Prostate gland (tissue), 2 donors: ENCODE results near the gene DAB1. TPM values are rescaled to one million over a fixed set of nuclear protein-coding genes. Genes with fewer than 3 reads are reported as not detected.

Experiments
- DNase-seq: peaks from one replicate; pipeline ENCODE4 v3.0.0-alpha.2; 2019; ENCODE audit warnings: low spot score
- H3K27ac ChIP-seq, 2 donors: fragments of 200-600 bp; sonication (generic); 2 replicates each; pipeline ENCODE4 v1.5.1; 2017 to 2019
- H3K27me3 ChIP-seq: fragments of 200-600 bp; sonication (generic); replicated peaks from 2 replicates; pipeline ENCODE4 v1.5.1; 2019; ENCODE audit not compliant: insufficient read depth
- H3K36me3 ChIP-seq, 2 donors: fragments of 200-600 bp; sonication (generic); 1 replicate in 1 of 2; 2 replicates in 1 of 2; pipeline versions ENCODE4 v1.5.1 to v1.8.1; 2017 to 2019
- H3K4me1 ChIP-seq: fragments of 200-600 bp; sonication (generic); replicated peaks from 2 replicates; pipeline ENCODE4 v1.5.1; 2019
- H3K4me3 ChIP-seq, 2 donors: fragments of 200-600 bp; sonication (generic); 2 replicates each; pipeline ENCODE4 v1.5.1; 2017 to 2019
- H3K9me3 ChIP-seq: fragments of 200-600 bp; sonication (generic); 2 replicates; pipeline ENCODE4 v1.5.1; 2017
- CTCF ChIP-seq, 4 experiments: fragments of 200-600 bp in 2 of 4; fragments of 450-650 bp in 2 of 4; sonication (generic) in 2 of 4; IDR thresholded peaks; 1 replicate in 3 of 4; 2 replicates in 1 of 4; pipeline ENCODE4 v1.5.1; 2016 to 2019; ENCODE audit warnings: antibody characterized with exemption in 4 of 4, mild to moderate bottlenecking in 2 of 4, moderate library complexity in 2 of 4
- POLR2A ChIP-seq: fragments of 450-650 bp; IDR thresholded peaks from one replicate; pipeline ENCODE4 v1.6.1; 2016; ENCODE audit warnings: antibody characterized with exemption, mild to moderate bottlenecking
- POLR2AphosphoS5 ChIP-seq: sonication (generic); formaldehyde crosslinking; IDR thresholded peaks from one replicate; pipeline ENCODE4 v1.6.1; 2017; ENCODE audit warnings: antibody characterized with exemption
- WGBS: methylation state at CpG from one replicate; pipeline ENCODE4 v1.1.5; 2018; 5-methylcytosine and 5-hydroxymethylcytosine counted together
- intact Hi-C: fragments of 100-400 bp; cut with DNase I; formaldehyde crosslinking; loops from one replicate; pipeline ENCODE4 v1.14.2; 2022
- total RNA-seq, 2 donors: library from RNA; depleted of rRNA; stranded (reverse); fragments of >200 nt; gene quantifications; one replicate each; pipeline ENCODE4 v1.1.0, GENCODE V29; 2016

Gene DAB1
- total RNA-seq, 2 donors from 2014 or later, result 0.64 to 3.6 TPM

- TF ChIP-seq CTCF (IDR thresholded peaks at IDR 0.05) (no peak), POLR2AphosphoS5 (peak; percentile 11)
- Histone ChIP-seq H3K36me3 (no peaks in the 10 kb centered on the region), H3K9me3 (no peaks in the 10 kb centered on the region), H3K27ac (no peak overlapping the region), H3K4me1 (no peaks in the 10 kb centered on the region), H3K4me3 (no peak overlapping the region), H3K27me3 (no peaks in the 10 kb centered on the region)
- 84% methylated on average over 3 of the region's 3 CpGs for WGBS
- no peak for DNase-seq
- intact Hi-C loops, result no loop called here
These were observed 237.4 kb downstream of the DAB1 start for GRCh38 chr1:57186455-57186854.

GRCh38 chr1:57179001-57179400, 244.9 kb downstream of the DAB1 start:
- Histone ChIP-seq H3K4me3 (no peak overlapping the region), H3K27me3 (no peaks in the 10 kb centered on the region), H3K36me3 (no peaks in the 10 kb centered on the region), H3K9me3 (no peaks in the 10 kb centered on the region), H3K27ac (no peak overlapping the region), H3K4me1 (no peaks in the 10 kb centered on the region)
- TF ChIP-seq CTCF (IDR thresholded peaks at IDR 0.05) (no peak), POLR2A (no peak), POLR2AphosphoS5 (no peak)
- no peak for DNase-seq
- intact Hi-C loops, result no loop called here
- 83% methylated on average over 4 of the region's 4 CpGs for WGBS

- no peak for DNase-seq
- Histone ChIP-seq H3K27ac (no peak overlapping the region), H3K36me3 (no peaks in the 10 kb centered on the region), H3K4me3 (no peak overlapping the region), H3K27me3 (no peaks in the 10 kb centered on the region), H3K4me1 (no peaks in the 10 kb centered on the region), H3K9me3 (no peaks in the 10 kb centered on the region)
- intact Hi-C loops, result no loop called here
- TF ChIP-seq POLR2A (no peak), CTCF (IDR thresholded peaks at IDR 0.05) (no peak), POLR2AphosphoS5 (no peak)
- 64% methylated on average over 5 of the region's 5 CpGs for WGBS
These were observed 248.4 kb downstream of the DAB1 start for GRCh38 chr1:57175506-57175905.

GRCh38 chr1:57172040-57172439, 251.8 kb downstream of the DAB1 start:
- intact Hi-C loops, result no loop called here
- no peak for TF ChIP-seq CTCF (IDR thresholded peaks at IDR 0.05)
- Histone ChIP-seq H3K4me3 (no peak overlapping the region), H3K4me1 (no peaks in the 10 kb centered on the region), H3K27me3 (no peaks in the 10 kb centered on the region), H3K27ac (no peak overlapping the region), H3K9me3 (no peaks in the 10 kb centered on the region), H3K36me3 (no peaks in the 10 kb centered on the region)
- no peak for DNase-seq
- WGBS, result 91% methylated on average over 1 of the region's 1 CpG

GRCh38 chr1:57167997-57168396, 255.9 kb downstream of the DAB1 start:
- no peak overlapping the region for H3K27ac ChIP-seq
- intact Hi-C loops, result no loop called here
- no peaks in the 10 kb centered on the region for H3K4me1 ChIP-seq
- H3K9me3 ChIP-seq, result no peaks in the 10 kb centered on the region
- no peaks in the 10 kb centered on the region for H3K36me3 ChIP-seq
- no peaks in the 10 kb centered on the region for H3K27me3 ChIP-seq
- no peak for TF ChIP-seq CTCF (IDR thresholded peaks at IDR 0.05)
- no peak for TF ChIP-seq POLR2AphosphoS5
- no peak for TF ChIP-seq POLR2A
- WGBS, result 91% methylated on average over 2 of the region's 2 CpGs
- H3K4me3 ChIP-seq, result no peak overlapping the region
- no peak for DNase-seq
